Activated T-cell treated with anti-CD3 and anti-CD28 coated beads, Interleukin-2, amount 50 U/mL, for 24 hours (primary cell): Measurements from ENCODE around the gene PCDHAC2.

ENCODE experiments used
- DNase-seq: peaks from one replicate; pipeline ENCODE4 v3.0.0-alpha.2; 2020
- H3K27ac Mint-ChIP-seq: 2 replicates; pipeline ENCODE4 v1.8.0; 2020; ENCODE audit warnings: mild to moderate bottlenecking, mixed read lengths
- H3K27me3 Mint-ChIP-seq: 2 replicates; pipeline ENCODE4 v1.8.0; 2020; ENCODE audit warnings: mixed read lengths
- H3K36me3 Mint-ChIP-seq: 2 replicates; pipeline ENCODE4 v1.8.0; 2020; ENCODE audit warnings: low read depth, mixed read lengths
- H3K4me1 Mint-ChIP-seq: 2 replicates; pipeline ENCODE4 v1.8.0; 2020; ENCODE audit warnings: low read depth, mixed read lengths
- H3K4me3 Mint-ChIP-seq: 2 replicates; pipeline ENCODE4 v1.8.0; 2020; ENCODE audit warnings: mild to moderate bottlenecking, moderate library complexity, mixed read lengths
- H3K9me3 Mint-ChIP-seq: 2 replicates; pipeline ENCODE4 v1.8.0; 2020; ENCODE audit warnings: mixed read lengths

PCDHAC2 gene

DNA sequence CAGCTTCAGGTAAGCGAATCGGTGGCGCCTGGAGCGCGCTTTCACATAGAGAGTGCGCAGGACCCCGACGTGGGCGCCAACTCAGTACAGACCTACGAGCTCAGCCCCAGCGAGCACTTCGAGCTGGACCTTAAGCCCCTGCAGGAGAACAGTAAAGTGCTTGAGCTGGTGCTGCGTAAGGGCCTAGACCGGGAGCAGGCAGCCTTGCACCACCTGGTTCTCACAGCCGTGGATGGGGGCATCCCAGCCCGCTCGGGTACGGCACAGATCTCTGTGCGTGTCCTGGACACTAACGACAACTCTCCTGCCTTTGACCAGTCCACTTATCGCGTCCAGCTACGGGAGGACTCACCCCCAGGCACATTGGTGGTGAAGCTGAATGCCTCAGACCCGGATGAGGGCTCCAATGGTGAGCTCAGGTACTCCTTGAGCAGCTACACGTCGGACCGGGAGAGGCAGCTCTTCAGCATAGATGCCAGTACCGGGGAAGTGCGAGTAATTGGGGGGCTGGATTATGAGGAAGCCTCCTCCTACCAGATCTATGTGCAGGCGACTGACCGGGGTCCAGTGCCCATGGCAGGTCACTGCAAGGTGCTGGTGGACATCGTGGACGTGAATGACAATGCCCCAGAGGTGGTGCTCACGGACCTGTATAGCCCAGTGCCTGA, 1.1 kb downstream of the PCDHAC2 start:
- no peaks in the 10 kb centered on the region for H3K36me3 Mint-ChIP-seq
- peaks cover 2% of the 10 kb centered on the region for H3K4me1 Mint-ChIP-seq
- no peaks in the 10 kb centered on the region for H3K9me3 Mint-ChIP-seq
- peaks cover 46% of the 10 kb centered on the region for H3K27me3 Mint-ChIP-seq
- no peak for DNase-seq
- H3K27ac Mint-ChIP-seq: no peak overlapping the region
- H3K4me3 Mint-ChIP-seq: no peak overlapping the region

DNA sequence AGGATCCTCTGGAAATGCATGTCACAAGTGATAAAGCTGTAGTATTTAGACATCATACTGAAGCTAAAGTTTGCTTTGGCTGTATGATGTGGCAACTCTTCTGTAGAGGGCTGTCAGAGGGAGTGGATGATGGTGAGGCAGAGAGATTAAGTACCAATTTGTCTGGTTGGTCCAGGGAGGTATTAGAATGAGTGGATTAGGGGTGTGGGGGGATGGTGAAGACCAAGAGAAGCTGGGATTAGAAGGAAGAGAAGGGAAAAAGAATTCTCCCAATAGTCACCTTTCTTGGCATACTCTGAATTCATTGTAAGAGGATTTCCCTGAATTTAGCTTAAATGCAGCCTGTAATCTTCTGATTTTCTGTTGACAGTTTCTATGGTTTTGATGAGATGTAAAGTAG, 3.6 kb downstream of the PCDHAC2 start:
- peaks cover 2% of the 10 kb centered on the region for H3K4me1 Mint-ChIP-seq
- H3K4me3 Mint-ChIP-seq: no peak overlapping the region
- H3K27me3 Mint-ChIP-seq: peaks cover 34% of the 10 kb centered on the region
- no peak for DNase-seq
- no peak overlapping the region for H3K27ac Mint-ChIP-seq
- no peaks in the 10 kb centered on the region for H3K36me3 Mint-ChIP-seq
- no peaks in the 10 kb centered on the region for H3K9me3 Mint-ChIP-seq

DNA sequence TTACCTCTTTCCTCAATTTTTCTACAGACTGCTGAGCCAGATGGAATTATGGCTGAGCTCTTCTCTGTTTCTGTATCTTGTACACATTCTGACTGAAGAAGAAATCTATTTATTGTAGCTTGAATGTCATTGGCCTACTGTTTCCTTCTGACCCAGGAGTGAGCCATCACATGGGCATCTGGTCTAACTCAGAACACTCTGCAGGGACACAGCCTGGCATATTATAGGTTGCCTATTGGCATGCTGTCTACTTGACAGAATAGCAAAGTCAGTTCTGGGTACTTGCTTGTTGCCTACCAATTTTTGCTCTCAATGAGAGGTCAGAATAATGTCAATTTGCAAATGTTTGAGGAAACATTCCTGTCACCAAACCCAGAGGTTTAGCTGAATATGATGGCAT, 7.3 kb downstream of the PCDHAC2 start:
- Mint-ChIP-seq H3K9me3 (no peaks in the 10 kb centered on the region), H3K36me3 (no peaks in the 10 kb centered on the region), H3K4me1 (no peaks in the 10 kb centered on the region), H3K27me3 (peaks cover 10% of the 10 kb centered on the region), H3K4me3 (no peak overlapping the region), H3K27ac (no peak overlapping the region)
- DNase-seq: no peak

DNA sequence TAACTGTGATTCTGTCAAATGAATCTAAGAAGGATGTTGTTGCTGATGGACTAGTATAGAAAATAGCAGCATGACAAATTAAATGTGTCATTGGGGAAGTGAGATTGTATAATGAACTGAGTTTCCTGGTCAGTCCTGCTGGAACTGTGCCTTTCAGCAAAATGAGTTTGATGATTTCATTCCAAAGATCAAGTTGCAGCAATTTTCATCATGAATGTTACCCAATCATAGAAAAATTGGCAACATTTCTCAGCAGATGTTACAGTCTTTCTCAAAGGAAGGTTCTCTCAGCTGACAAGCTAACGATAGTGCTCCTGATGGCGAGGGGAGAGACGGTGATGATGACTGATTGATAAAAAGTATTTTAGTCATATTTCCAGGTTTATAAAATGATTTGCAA, 10.7 kb downstream of the PCDHAC2 start:
- Mint-ChIP-seq H3K36me3 (no peaks in the 10 kb centered on the region), H3K4me1 (no peaks in the 10 kb centered on the region), H3K27me3 (peaks cover 10% of the 10 kb centered on the region), H3K4me3 (no peak overlapping the region), H3K9me3 (no peaks in the 10 kb centered on the region), H3K27ac (no peak overlapping the region)
- DNase-seq: no peak

DNA sequence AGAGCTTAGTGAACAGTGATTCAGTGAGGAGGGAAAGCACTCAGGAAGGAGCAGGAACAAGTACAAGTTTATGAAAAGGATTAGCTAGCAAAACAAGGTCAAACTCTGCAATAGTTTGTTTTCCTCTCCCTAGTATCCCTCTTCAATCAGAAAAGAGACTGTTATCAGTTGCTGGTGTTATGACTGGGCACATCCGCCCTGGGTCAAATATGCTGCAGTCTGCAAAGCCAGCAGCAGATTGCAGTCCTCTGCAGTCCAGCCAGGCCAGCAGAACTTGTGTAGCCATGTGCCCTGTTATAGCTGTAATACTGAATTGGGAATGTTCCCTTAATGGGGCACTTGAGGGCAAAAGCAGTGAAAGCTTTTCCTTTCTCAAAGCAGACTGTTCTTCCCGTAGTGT, 12.0 kb downstream of the PCDHAC2 start:
- DNase-seq: no peak
- H3K36me3 Mint-ChIP-seq: no peaks in the 10 kb centered on the region
- no peaks in the 10 kb centered on the region for H3K9me3 Mint-ChIP-seq
- peaks cover 8% of the 10 kb centered on the region for H3K27me3 Mint-ChIP-seq
- H3K4me1 Mint-ChIP-seq: no peaks in the 10 kb centered on the region
- H3K27ac Mint-ChIP-seq: no peak overlapping the region
- H3K4me3 Mint-ChIP-seq: no peak overlapping the region

DNA sequence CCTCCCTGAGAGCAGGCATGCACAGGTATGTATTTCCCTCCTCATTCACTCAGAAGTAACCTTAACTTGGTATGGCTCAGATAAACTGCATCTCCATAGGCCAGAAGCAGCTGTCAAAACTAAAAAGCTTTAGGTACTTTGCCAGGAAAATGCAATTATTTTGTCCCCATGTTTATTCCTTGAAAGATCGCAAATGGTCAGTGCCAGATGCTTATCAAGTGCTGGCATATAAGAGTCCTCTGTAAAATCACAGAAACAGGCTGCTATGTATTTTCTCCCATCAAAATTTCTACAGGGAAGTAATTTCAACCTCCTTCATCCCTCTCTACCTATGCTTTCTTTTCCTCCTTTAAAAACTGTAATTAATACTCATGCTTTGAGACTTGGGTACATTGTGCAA, 12.7 kb downstream of the PCDHAC2 start:
- no peaks in the 10 kb centered on the region for H3K4me1 Mint-ChIP-seq

DNA sequence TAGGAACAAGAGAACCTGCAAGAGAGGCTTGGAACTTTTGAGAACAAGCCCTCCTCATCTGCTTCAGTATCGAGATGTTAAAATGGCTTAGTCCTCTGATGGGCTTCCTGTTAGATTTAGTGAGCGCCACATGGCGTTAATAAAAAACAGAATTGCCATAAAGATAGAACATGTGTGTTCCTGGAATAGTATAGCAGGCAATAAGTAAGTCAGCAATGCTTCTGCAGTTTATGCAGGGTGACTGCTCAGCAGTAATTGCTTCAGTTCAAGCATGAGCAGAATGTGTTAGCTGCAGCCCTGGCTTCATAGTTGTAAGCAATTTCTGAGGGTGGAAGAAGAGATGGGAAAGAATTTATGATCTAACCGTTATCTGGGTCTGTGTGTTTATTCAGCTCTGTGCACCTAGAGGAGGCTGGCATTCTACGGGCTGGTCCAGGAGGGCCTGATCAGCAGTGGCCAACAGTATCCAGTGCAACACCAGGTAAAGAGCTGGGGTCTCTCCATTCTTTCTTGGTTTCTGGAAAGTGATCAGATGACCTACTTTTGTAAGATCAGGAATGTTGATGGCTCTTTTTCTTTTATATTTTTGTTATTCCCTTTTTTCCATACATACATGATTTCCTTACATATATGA, 15.9 kb downstream of the PCDHAC2 start:
- DNase-seq: no peak
- H3K4me3 Mint-ChIP-seq: no peak overlapping the region
- no peaks in the 10 kb centered on the region for H3K36me3 Mint-ChIP-seq
- no peaks in the 10 kb centered on the region for H3K27me3 Mint-ChIP-seq
- H3K27ac Mint-ChIP-seq: no peak overlapping the region
- no peaks in the 10 kb centered on the region for H3K9me3 Mint-ChIP-seq
- no peaks in the 10 kb centered on the region for H3K4me1 Mint-ChIP-seq

More for the DNA sequence above, 12.7 kb downstream of the PCDHAC2 start:
- Mint-ChIP-seq H3K27me3 (peaks cover 8% of the 10 kb centered on the region), H3K27ac (no peak overlapping the region), H3K36me3 (no peaks in the 10 kb centered on the region), H3K4me3 (no peak overlapping the region), H3K9me3 (no peaks in the 10 kb centered on the region)
- no peak for DNase-seq

DNA sequence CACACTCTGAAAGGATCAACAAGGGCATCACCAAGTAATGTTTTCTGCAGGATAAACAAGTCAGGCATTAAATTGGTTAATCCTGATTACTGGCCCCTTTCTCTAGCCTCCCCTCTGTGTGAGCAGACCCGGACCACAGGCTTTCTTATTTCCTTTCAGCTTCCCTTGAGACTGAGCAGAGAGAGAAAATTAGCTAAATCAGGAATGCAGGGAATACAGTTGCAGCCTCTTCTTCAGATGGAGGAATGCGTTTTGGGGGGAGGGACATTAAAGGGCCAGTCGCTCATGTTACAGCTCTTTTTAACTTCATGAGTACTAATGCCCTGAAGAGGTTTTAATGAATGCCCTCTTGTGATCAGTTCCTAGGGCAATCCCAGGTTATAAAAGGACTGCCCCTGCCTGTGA, 19.8 kb downstream of the PCDHAC2 start:
- H3K27me3 Mint-ChIP-seq: no peaks in the 10 kb centered on the region

DNA sequence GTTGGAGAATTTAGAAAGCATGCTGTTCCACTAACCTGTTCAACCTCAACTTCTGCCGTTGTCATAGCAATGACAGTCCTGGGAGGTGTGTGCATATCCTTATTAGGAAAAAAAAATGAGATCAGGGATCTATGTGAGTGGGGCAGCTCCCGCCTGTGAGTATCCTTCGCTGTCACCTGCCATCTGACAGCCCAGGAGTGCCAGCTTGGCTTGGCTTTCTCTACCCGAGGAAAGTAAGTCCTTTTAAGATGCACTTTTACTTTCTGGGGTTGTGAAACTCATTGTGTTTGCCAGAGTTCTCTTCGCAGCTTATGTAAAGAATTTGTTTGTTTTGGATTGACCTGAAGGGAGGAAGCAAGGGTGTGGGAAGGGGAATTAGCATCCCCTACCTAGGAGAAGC, 21.8 kb downstream of the PCDHAC2 start:
- no peak overlapping the region for H3K4me3 Mint-ChIP-seq
- no peaks in the 10 kb centered on the region for H3K27me3 Mint-ChIP-seq
- H3K4me1 Mint-ChIP-seq: no peaks in the 10 kb centered on the region
- no peak for DNase-seq
- no peaks in the 10 kb centered on the region for H3K36me3 Mint-ChIP-seq
- H3K27ac Mint-ChIP-seq: no peak overlapping the region
- H3K9me3 Mint-ChIP-seq: no peaks in the 10 kb centered on the region

More for the DNA sequence above, 19.8 kb downstream of the PCDHAC2 start:
- no peaks in the 10 kb centered on the region for H3K9me3 Mint-ChIP-seq
- no peaks in the 10 kb centered on the region for H3K36me3 Mint-ChIP-seq
- no peaks in the 10 kb centered on the region for H3K4me1 Mint-ChIP-seq
- no peak overlapping the region for H3K4me3 Mint-ChIP-seq
- no peak overlapping the region for H3K27ac Mint-ChIP-seq
- no peak for DNase-seq

DNA sequence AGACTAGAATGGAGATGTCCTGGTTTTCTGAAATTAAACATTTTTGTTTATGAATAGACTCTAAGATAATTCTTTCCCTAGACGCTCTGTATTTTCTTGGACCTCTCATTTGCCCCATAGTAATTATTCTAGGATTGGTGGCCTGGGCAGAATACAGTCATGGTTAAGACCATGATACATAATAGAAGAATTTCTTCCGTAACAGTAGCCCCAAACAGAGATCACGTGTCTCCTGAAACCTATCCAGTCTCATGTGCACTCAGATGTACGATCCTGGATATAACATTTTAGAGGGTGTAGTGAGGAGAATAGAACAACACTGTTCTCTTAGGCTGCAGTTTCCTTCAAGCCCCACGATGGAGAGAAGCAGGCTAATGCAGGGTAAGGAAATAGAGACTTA, 22.3 kb downstream of the PCDHAC2 start:
- Mint-ChIP-seq H3K4me1 (no peaks in the 10 kb centered on the region), H3K4me3 (no peak overlapping the region), H3K9me3 (no peaks in the 10 kb centered on the region), H3K27me3 (no peaks in the 10 kb centered on the region), H3K36me3 (no peaks in the 10 kb centered on the region), H3K27ac (no peak overlapping the region)
- no peak for DNase-seq

DNA sequence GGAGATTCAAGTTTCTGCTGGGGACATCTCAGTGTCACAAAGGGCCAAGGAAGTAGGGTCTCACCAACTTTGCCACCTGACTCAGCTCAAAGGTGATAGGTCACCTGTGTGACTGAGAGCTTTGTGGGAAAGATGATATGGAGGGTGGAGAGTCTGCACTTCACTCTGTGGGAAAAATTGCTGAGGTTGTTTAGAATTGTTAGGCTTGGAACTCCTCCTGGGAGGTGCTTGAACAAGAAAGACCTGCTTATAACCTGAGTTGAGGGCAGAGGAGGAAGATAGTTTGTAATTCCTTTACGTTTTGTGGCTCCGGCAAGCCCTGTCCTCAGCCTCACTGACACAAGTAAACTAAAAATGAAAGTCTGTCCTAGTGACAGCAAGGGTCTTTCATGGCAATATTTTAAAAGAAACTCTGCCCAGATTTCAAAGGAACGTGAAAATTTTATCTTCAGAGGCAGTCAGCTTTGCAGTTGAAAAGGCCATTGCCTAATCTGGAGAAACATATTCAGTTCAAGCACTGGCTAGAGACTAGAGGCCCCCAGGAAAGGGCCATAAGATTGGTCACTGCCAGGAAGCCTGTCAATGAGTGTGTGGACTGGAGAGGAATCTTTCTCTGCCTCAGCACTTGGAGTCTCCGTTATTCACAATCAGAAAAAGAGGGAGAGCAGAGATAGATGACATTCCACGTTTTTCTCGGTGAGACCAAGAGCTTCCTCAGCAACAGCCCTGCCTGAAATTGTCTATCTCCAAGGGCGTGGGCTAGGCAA, 23.2 kb downstream of the PCDHAC2 start:
- H3K27me3 Mint-ChIP-seq: no peaks in the 10 kb centered on the region
- DNase-seq: no peak
- H3K36me3 Mint-ChIP-seq: no peaks in the 10 kb centered on the region
- no peaks in the 10 kb centered on the region for H3K4me1 Mint-ChIP-seq
- no peak overlapping the region for H3K4me3 Mint-ChIP-seq
- H3K9me3 Mint-ChIP-seq: no peaks in the 10 kb centered on the region
- H3K27ac Mint-ChIP-seq: no peak overlapping the region

DNA sequence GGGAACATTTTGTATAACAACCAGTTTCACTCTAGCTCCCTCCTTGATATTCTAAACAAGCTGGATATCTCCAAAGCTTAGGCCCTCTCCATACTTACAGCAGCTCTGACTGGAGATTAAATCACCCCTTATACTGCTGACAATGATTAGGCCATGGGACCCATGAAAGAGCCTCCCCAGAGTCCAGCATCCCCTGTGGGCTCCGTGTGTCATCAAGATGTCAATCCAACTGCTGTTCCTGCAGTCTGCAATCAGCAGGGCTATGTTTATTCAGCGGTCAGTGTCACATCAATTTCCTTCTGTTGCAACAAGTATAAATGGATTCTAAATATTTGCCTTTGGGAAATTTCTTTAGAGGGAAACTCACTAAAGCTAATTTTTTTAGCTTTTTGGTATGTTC, 26.6 kb downstream of the PCDHAC2 start:
- no peak for DNase-seq
- no peak overlapping the region for H3K27ac Mint-ChIP-seq

DNA sequence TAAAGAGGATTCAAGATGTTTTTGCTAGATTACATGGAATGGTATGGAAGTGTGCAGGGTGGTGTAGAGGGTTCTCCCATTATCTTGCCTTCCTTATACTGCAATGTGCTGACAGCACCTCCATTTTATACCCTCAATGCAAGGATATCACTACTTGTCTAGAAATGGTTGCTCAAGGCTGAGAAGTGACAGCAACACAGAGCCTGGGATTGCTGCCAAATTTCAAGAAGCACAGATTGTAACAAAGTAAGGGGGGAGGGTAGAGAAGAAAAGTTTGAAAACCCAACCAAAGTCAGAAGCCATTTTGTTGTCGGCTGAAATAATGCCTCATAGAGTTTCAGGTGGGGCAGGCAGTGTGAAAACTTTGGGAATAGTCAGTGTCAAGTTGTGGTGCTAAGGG, 29.8 kb downstream of the PCDHAC2 start:
- no peaks in the 10 kb centered on the region for H3K4me1 Mint-ChIP-seq
- H3K27ac Mint-ChIP-seq: no peak overlapping the region
- H3K9me3 Mint-ChIP-seq: no peaks in the 10 kb centered on the region
- no peaks in the 10 kb centered on the region for H3K36me3 Mint-ChIP-seq
- DNase-seq: no peak
- peaks cover 11% of the 10 kb centered on the region for H3K27me3 Mint-ChIP-seq
- H3K4me3 Mint-ChIP-seq: no peak overlapping the region

More for the DNA sequence above, 26.6 kb downstream of the PCDHAC2 start:
- Mint-ChIP-seq H3K4me1 (no peaks in the 10 kb centered on the region), H3K4me3 (no peak overlapping the region), H3K9me3 (no peaks in the 10 kb centered on the region), H3K36me3 (no peaks in the 10 kb centered on the region), H3K27me3 (no peaks in the 10 kb centered on the region)

DNA sequence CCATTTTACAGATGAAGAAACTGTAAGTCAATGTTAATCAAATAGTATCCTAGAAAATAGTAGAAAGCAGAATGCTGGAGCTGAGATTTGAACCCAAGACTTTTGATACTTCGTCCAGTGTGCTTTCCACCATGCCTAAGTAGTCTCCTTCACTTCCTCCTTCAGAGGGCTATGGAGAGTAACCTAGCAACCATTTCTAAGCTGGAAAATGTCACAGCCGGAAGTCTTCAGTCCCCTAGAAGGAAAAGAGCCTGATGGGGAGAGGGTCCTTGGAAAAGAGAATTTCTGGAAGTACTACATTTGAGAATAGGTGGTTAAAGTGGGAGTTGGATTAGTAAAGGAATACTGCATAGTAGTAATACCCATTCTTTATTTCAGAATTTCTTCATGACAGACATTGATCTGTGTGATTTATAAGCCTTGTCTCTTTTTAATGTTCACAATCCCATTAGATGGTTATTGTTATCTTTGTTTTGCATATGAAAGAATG, 32.7 kb downstream of the PCDHAC2 start:
- Mint-ChIP-seq H3K4me1 (peaks cover 5% of the 10 kb centered on the region), H3K27me3 (peaks cover 38% of the 10 kb centered on the region), H3K36me3 (no peaks in the 10 kb centered on the region), H3K27ac (no peak overlapping the region), H3K4me3 (no peak overlapping the region), H3K9me3 (no peaks in the 10 kb centered on the region)
- no peak for DNase-seq

DNA sequence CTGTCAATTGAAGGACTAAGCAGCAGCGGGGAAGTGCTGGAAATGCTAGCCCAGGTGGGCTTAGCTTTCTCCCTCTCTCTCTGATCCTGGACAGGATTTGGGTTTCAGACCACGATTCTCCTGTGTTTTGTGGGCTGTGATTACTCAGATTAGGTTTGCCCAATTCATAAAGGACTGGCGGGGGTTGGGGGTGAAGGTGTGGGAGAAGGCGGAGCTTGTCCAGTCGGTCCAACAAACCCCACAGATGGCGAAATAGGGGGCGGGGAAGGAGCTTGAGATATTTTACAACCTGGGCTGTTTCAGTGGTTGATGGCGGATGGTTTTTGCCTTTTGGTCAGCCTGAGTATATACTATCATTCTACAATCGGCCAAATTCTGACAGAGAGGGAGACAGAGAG, 35.2 kb downstream of the PCDHAC2 start:
- peak overlapping the region; percentile 6 for H3K4me3 Mint-ChIP-seq
- peaks cover 45% of the 10 kb centered on the region for H3K27me3 Mint-ChIP-seq
- peaks cover 5% of the 10 kb centered on the region for H3K4me1 Mint-ChIP-seq
- no peak overlapping the region for H3K27ac Mint-ChIP-seq
- no peaks in the 10 kb centered on the region for H3K36me3 Mint-ChIP-seq
- no peaks in the 10 kb centered on the region for H3K9me3 Mint-ChIP-seq
- no peak for DNase-seq
